Measurements from ENCODE around the gene CDH2.

CDH2 gene

DNA sequence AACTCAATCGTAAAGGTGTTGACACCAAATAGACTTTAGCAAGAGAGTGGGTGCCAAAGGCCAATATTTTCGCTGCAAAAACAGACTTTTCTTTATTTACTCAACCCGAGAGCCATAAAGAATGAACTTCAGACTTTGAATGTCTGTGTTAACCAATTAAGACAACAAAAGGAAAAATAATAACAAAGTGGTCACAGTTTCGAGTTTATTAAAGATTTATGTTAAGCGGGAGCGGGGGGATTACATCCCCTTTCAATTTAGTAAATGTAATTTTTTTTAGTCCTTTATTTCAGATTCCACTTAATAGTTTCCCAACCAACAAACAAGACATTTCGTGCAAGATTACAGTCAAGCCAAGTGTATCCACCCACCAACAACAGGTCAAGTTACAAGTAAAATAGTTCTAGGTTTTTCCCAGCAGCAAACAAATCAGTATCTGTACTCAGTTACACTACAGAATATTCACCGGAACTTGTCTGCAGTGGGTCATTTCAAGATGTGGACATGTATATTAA is 9.0 kb downstream of the CDH2 start:
- DNase-seq, result no peak

DNA sequence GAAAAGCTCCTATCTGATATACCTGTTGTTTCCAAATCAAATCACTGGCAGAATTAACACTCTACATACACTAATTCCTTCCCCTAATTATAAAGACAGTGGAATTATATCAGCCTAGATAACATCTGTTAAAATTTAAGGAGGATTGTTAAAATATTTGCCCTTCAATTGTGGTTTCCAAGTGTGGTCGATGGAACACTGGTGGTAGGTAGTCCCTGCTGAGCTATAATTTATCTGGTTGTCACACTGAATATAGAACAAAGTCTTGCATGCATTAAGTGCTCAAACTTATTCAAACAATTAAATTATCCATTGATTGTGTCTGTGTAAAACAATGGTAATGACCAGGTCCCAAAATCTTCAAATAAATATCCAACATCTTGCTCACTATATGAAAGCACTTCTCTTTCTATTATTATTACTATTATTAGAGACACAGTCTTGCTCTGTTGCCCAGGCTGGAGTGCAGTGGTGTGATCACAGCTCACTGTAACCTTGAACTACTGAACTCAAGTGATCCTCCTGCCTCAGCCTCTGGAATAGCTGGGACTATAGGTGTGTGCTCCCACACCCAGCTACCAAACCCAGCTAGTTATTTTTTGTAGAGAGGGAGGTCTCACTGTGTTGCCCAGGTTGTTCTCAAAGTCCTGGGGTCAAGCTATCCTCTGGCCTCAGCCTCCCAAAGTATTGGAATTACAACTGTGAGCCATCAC is 12.0 kb downstream of the CDH2 start:
- DNase-seq, result no peak

DNA sequence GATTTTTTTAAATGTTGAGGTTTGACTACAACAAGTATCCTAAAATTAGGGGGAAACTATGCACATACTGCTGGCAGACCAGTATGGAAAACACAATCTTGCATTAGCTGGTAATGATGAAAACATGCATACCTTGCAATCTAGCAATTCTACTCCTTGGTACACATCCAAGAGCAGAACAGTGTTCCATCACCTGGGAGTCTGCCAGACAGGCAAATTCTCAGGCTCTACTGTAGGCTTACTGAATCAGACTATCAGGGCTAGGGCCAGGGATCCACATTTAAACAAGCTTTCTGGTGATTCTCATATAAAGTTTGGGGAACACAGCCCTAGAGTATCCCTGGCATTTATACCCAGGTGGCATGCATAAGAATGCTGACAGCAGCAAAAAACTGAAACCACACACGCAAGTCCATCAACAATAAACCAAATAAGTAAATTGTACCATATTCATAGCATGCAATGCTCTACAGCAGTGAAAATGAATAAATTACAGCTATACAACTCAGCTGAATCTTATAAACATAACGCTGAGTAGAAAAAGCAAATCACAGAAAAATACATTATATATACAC is 13.6 kb downstream of the CDH2 start:
- no peak for DNase-seq

DNA sequence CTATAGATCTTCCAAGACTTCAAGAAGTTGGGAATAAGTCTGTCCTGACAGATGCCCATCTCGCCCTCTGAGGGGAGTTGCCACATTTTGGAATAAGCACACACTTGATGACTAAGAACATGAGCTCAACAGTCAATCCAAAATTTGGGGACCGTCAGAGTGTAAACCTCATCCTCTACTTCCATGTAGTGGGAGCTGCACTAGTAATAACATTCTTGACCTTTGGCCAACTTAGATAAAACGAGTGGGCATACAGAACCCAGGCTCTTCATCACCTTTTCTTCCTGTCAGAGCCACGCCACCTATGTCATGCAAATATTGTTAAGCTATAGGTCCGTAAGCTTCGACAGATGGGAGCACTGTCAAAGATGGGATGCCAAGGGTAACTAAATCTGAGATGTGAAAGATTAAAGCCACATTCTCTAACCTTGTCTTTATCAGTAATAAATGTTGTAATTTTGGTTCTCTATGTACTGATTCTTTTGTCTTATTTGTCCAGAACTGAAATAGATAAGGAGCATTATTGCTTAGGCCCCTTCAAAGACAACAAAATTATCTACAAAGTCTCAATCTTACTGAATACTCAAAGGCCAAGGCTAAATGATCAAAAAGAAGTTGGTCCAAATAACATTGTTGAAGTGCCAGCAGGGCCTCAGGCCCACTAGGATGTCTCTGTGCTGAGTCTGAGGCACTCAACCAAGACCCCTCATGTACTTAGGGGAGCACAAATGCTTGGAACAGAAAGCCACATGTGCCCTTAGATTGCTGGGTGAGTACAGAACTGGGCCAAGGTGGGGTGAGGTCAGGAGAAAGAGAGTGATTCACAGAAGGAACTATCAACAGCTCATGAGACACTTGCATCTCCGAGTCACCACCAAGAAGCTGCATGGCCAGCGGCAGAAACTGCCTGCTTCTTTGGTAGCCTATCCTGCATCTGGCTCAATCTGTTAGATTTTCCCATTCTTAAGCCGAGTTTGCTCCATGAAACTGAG is 15.0 kb downstream of the CDH2 start:
- DNase-seq, result peak; percentile 55

DNA sequence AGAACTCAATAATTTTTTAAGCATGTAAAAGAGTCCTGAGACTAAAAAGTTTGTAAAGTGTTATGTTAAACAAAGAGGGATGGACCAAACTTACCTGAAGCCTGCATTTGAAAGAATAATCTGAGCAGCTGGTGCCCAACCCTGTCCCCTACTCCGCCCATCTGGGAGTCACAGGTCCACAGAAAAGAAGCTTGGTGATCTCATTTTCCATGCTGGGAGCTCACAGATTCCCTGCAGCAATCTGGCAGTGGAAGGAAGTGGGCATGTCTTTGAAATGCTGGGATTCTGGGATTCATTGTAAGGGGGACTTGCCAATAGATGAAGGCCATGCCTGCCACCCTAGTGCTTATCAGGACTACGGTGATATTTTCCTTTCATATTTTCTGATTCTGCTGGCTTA is 17.9 kb downstream of the CDH2 start:
- peak; percentile 63 for DNase-seq

DNA sequence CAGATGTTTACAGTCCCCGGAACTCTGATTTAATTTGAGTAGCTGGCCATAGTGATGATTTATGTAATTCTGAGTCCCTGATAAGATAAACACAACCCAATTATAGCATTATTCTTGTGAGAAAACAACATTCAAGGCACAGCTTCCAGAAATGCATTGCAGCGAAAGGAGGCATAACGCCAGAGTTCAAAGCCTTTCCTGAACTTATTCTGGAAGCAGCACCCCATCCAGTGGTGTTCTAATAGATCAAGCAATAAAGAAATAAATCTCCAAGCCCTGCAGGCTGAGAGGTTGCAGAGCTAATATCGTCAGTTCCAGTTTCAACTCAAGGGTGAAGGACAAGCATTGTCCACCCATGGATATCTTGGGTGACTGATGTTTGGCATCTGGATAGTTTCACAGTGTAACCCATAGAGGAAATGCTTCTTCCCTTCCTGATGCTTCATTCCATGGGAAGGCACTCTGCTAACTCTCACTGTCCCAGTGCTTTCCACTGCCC is 18.8 kb downstream of the CDH2 start:
- DNase-seq, result no peak

DNA sequence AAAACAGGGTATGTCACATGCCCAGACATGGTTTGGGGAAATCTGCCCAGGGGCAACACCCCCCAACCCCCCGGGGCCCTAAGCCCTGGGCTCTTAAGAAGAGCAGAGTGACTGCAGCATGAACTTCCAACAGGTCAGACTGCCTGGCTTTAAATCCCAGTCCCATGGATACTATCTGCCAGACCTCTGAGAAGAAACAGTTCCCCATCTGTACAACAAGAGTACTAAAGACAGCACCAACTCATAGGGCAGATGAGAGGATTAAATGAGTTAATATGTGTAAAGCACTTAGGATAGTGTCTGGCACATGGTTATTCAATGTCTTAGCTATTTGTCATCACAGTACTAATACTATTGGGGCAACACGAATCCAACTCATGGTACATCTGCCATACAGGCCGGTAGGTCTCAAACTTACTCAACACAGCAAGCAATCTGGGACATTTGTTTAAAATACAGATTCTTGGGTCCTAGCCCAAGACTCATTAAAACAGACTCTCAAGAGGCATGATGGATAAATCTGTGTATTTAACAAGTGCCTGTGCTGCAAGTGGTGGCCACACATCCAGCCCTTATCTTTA is 23.4 kb downstream of the CDH2 start:
- DNase-seq, result no peak

DNA sequence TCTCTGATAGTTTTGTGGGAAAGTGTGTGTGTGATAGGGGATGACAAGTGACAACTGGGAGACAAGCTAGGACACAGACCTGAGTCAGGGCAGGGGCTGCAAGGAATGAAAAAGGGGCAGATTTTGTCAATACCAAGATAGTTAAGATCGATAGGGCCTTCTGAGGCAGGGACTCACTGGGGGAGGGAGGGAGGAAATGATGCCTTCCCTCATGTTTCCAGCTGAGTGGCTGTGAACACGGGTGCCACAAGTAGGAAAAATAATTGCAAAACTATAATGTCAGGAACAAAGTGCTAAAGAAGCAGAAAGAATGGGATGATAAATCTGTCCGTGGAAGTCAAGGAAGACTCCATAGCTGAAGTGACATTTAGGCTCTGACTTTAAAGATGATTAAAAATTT is 24.2 kb downstream of the CDH2 start:
- DNase-seq, result no peak

DNA sequence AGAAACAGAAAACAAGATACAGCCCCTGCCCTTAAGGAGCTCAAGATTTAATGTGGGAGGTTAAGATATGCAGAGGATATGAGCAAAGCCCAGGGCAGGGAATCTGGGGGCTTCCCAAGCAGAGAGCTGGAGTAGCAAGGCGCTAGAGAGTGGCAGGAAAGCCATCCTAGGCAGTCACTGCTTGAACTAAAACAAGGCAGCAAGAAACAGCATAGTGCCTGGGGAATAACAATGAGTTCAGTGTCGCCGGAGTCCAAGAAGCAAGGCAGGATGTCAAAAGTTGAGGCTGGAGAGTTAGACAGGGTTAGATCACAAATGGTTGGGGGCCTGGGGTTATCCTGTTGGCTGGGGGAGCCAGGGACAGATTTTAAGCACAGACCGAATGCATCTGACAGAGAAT is 24.6 kb downstream of the CDH2 start:
- peak; percentile 71 for DNase-seq

DNA sequence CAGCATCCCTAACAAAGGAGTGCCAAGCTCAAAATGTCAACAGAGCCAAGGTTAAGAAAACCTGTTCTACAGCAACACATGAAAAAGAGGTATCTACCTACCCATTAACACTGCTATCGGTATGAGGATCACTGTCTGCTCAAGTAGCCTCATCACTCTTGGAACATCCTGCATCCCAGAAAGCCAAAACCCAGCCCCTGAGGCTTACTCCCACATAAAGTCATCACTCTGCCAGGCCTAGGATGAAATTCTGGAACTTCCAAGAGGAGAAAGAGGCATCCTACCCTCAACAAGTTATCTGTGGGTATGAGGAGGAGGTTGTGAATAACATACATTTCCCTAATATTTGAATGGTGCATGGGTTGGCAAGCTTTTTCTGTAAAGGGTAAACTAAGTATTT is 25.5 kb downstream of the CDH2 start:
- no peak for DNase-seq

DNA sequence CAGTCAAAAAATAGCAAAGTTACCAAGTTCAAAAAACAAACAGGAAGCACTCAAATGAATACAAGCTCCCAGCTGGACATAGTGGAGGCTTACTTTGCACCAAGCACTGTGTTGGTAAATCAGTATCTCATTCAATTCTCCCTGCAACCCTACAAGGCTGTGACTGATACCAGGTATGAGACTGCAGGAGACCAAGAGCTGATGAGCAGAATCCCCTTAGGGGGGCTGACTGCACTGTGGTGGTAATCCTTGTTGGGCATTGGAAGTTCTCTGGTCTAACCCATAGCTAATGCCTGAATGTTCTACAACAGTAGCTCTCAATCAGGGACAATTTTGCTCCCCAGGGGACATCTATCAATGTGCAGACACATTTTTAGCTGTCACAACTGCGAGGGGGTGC is 26.0 kb downstream of the CDH2 start:
- no peak for DNase-seq

DNA sequence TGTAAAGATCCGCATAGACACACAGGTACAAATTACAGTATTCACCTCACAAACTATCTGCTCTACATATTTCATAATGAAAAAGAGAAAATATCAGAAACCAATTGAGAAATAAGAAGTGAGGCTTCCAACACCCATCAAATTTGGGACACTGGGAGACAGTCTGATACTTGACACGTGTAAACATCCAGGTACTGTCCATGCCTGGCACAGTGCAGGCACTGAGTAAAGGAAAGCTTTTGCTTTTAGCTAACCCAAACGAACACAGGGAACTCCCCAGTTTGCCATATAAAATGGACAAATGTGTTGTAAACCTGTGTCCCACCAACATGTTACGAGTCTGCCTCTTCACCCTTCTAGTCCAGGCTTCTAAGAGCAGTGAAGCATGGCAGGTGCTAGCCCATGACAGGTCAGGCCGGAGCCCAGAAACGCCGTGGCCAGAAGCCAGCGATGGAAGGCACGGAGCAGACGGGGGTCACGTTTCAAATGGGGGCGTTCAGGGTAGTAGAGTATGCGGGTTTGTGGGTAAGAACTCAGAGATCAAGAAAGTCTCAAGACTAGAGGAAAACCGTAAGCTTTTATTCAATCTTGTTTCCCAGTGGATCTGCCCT is 27.0 kb downstream of the CDH2 start:
- no peak for DNase-seq

DNA sequence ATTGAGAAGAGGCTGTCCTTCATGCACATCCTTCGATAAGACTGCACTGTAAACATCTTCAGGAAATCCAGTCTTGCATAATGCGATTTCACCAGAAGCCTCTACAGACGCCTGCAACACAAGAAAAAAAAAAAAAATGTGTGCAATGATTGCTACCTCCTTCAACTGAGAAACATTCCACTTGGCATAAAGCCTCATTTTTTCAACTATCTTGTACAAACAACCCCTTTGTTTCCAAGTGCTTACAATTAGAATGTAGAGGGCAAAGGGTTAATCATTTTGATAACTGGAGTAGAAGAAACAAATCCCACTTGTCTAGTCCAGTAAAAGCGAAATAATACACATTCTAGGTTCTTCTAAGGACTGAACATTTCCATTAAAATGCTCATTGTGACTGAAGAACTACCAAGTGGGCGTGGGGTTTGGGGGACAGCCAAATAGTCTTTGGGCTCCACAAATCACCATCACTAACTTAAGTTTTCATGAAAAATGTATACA is 29.2 kb downstream of the CDH2 start:
- DNase-seq, result no peak

DNA sequence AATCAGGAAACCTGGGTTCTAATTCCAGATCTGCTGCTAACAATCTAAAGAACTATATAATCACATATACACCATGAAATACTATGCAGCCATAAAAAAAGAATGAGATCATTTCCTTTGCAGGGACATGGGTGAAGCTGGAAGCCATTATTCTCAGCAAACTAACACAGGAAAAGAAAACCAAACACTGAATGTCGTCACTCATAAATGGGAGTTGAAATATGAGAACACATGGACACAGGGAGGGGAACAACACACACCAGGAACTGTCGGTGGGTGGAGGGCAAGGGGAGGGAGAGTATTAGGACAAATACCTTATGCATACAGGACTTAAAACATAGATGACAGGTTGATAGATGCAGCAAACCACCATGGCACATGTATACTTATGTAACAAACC is 33.2 kb downstream of the CDH2 start:
- no peak for DNase-seq

DNA sequence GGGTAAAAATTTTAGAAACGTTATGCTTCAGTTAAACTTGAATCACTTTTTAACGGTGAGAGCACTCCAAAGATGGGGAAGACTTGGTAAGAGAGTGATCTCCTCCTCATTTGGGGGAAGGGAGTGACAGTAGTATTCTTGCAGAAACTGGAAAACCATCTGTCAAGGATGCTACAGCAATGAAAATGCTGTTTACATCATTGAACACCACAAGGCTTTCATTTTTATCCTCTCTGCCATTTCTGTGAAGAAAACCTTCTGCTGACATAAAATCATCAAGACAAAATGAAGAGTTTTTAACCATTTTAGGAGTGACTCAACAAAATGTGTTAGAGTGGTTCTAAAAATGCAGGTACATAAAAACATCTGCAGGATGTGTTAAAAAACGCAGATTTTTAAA is 38.1 kb downstream of the CDH2 start:
- DNase-seq, result no peak

DNA sequence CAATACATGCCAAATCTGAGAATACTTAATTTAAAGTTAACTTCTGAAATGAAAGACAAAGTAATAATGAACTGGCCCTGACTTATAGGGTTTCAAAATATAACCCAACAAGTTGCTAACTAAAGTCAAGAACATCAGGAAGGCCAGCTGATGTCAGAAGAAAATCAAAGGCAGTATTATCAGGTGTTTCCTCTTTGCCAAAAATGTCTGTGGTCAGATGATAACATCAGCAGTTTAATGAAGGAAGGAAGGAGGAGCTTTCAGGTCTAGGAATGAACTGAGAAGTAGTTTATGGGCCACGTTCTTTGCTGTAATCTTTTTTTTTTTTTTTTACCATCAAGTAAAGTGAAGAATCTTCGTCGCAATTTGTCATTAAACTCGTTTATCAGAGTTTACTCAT is 40.9 kb downstream of the CDH2 start:
- no peak for DNase-seq

DNA sequence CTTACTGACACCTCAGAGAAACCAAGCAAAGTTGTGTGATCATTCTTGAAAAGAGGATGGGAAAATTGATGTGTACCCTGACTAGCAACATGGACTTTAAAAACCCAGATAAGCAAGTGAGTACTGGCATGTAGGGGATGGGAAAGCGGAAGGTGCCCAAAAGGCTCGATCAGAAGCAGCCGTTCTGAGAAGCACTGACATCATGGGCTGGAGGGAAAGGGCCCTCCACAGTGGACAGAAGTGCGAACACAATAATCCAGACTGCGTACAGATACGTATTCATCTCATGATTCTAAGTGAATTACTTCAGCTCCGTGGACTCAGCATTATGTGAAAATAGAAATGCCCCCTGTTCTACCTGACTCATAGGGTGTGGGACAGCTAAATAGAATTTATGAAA is 42.2 kb downstream of the CDH2 start:
- no peak for DNase-seq

DNA sequence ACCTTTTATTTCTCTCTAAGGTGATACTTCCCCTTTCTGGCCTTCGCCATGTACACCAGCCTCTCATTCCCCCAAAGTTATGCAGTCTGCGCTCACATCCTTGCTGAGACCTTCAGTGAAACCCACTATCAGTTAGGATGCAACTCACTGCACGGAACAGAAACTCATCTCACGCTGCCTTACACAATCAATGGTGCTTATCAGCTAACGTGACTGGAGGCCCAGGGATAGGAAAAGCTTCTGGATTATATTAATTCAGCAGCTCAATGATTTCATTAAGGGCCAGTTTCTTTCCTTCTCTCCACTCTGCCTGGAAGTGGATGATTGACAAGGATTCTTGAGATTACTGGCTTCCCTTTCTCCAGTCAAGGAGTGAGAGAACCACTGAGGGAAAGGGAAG is 44.8 kb downstream of the CDH2 start:
- no peak for DNase-seq

DNA sequence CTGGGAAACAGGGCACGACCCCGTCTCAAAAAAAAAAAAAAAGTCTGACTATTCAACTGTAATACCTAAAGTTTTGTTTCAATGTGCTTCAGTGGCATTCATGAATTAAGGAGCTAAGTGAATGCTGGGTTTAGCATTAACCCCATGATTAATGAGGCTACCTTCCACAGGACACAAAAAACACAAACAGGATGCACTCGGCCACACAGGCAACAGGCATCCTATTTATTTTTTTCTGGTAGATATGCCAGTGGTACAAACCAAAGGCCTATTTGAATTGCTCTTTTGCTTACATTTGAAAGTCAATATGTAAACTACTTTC is 48.3 kb downstream of the CDH2 start:
- no peak for DNase-seq

DNA sequence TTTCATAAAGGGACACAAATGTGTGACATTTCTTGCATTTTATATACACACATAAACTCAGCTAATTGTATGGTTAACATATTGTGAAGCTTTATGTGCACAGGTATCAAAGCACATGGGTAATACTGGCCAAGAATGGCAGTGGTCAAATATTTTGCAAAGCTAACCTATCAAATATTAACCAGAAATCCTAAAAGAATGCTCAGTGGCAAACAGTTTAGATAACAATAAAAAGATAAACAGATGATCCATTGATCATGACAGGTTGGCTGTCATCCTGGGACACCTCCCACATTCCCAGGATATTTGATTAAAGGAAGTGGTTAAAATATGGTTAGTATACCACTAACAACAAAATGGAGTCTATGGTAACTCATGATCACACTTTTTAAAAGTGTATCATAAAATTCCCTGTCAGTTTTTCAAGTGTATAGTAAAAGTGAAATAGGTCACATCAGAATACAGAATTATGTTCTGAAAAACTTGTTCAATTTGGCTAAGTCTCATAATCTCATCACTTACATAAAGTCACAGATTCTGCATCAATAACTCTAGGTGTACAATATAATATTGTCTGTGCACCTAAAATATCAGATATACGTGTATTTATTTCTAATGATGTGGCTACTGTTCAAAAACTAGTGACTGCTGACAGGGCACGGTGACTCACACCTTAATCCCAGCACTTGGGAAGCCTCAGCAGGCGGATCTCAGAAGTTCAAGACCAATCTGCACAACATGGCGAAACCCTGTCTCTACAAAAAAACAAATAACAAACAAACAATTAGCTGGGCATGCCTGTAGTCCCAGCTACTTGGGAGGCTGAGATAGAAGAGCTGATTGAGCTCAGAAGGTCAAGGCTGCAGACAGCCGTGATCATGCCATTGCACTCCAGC is 48.9 kb downstream of the CDH2 start:
- peak; percentile 63 for DNase-seq

DNA sequence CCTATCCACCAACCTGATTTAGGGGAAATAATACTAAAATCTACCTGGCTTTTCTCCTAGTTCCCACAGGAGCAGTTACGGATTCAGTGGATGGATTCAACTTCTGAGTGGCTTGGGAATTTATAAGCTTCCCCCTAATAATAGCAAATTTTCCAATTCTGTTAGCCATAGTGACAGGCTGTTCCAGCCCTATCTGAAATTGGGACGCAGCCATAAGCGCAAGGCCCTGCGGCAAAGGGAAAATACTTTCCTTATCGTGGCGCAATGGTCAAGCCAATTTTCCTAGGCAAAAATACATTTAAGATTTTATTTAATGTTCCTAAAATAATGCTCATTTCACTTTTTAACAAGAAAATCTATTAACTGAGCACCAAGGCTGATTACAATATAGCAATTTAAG is 49.7 kb downstream of the CDH2 start:
- DNase-seq, result no peak

DNA sequence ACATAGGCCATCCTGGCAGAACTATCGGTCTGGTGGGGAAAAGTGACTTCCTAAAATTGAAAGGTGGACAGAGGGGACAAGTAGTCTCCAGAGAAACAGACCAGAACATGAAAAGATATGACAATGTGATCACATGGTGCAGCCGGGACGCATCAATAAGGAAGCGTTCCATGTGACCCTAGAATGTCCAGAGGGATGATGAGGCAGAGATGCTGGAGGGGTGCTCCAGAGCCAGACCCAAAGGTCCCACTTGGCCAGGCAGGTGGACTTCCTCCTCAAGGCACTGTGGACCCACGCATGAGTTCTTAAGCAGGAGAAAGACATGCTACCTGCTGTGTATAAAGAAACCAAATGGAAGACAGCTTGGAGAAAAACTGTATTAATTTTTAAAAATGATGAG is 50.2 kb downstream of the CDH2 start:
- no peak for DNase-seq

All from islet precursor cell (in vitro differentiated cells).